ENCODE results near the gene TTC7B.

DNA sequence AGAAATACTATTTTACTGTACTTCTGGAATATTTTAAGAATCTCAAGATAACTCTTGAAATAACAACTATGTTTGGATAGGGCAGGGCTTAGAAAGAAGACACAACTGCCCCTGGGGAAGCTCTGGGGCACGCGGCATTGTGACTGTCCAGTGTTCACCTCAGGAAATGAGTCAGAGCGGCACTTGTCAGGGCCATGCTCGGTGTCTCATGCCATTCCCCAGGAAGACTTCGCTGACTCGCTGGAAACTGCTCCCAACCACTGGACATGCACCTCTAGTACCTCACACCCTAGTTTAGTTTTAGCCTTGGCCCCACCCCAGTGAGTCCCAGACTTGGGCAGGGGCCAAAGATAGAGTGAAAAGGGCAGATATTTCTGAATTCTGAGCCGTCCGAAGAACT, 192.0 kb downstream of the TTC7B start:
- TF ChIP-seq, protein P1, sequence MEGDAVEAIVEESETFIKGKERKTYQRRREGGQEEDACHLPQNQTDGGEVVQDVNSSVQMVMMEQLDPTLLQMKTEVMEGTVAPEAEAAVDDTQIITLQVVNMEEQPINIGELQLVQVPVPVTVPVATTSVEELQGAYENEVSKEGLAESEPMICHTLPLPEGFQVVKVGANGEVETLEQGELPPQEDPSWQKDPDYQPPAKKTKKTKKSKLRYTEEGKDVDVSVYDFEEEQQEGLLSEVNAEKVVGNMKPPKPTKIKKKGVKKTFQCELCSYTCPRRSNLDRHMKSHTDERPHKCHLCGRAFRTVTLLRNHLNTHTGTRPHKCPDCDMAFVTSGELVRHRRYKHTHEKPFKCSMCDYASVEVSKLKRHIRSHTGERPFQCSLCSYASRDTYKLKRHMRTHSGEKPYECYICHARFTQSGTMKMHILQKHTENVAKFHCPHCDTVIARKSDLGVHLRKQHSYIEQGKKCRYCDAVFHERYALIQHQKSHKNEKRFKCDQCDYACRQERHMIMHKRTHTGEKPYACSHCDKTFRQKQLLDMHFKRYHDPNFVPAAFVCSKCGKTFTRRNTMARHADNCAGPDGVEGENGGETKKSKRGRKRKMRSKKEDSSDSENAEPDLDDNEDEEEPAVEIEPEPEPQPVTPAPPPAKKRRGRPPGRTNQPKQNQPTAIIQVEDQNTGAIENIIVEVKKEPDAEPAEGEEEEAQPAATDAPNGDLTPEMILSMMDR (IDR thresholded peaks at IDR 0.05) = no peak
- no peak for TF ChIP-seq SIN3A (IDR thresholded peaks at IDR 0.05; ENCODE audit: borderline replicate concordance, insufficient read depth, low read depth, low read length)
- TF ChIP-seq, protein P2, sequence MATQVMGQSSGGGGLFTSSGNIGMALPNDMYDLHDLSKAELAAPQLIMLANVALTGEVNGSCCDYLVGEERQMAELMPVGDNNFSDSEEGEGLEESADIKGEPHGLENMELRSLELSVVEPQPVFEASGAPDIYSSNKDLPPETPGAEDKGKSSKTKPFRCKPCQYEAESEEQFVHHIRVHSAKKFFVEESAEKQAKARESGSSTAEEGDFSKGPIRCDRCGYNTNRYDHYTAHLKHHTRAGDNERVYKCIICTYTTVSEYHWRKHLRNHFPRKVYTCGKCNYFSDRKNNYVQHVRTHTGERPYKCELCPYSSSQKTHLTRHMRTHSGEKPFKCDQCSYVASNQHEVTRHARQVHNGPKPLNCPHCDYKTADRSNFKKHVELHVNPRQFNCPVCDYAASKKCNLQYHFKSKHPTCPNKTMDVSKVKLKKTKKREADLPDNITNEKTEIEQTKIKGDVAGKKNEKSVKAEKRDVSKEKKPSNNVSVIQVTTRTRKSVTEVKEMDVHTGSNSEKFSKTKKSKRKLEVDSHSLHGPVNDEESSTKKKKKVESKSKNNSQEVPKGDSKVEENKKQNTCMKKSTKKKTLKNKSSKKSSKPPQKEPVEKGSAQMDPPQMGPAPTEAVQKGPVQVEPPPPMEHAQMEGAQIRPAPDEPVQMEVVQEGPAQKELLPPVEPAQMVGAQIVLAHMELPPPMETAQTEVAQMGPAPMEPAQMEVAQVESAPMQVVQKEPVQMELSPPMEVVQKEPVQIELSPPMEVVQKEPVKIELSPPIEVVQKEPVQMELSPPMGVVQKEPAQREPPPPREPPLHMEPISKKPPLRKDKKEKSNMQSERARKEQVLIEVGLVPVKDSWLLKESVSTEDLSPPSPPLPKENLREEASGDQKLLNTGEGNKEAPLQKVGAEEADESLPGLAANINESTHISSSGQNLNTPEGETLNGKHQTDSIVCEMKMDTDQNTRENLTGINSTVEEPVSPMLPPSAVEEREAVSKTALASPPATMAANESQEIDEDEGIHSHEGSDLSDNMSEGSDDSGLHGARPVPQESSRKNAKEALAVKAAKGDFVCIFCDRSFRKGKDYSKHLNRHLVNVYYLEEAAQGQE (IDR thresholded peaks at IDR 0.05; ENCODE audit: insufficient read depth in 1 of 2, low read depth in 2 of 2, low read length in 1 of 2) = no peak
